ENCODE data around the gene PARD3. TPM values are rescaled to one million over a fixed set of nuclear protein-coding genes. Genes with fewer than 3 reads are reported as not detected.

PARD3 gene
- total RNA-seq, 1 donor from 2014 or later, result 0.11 TPM

- Mint-ChIP-seq H3K27ac (no peak overlapping the region), H3K27me3 (no peaks in the 10 kb centered on the region), H3K9me3 (peaks cover 2% of the 10 kb centered on the region), H3K36me3 (ENCODE audit: low read depth) (no peaks in the 10 kb centered on the region), H3K4me1 (no peaks in the 10 kb centered on the region), H3K4me3 (no peak overlapping the region)
- ATAC-seq (ENCODE audit: low read depth), result no peak
- no peak for DNase-seq
- CTCF ChIA-PET, result no interaction called here
- intact Hi-C loops (cut with micrococcal nuclease), result no loop called here
- POLR2A ChIA-PET, result no interaction called here
- TF ChIP-seq CTCF (IDR thresholded peaks at IDR 0.05), result no peak
These were observed 703.9 kb downstream of the PARD3 start for GRCh38 chr10:34111179-34111578.

- DNase-seq (no peak), ATAC-seq (ENCODE audit: low read depth) (no peak)
- ChIA-PET POLR2A (no interaction called here), CTCF (no interaction called here)
- H3K4me1 Mint-ChIP-seq, result no peaks in the 10 kb centered on the region
- intact Hi-C loops (cut with micrococcal nuclease), result no loop called here
- no peak overlapping the region for H3K27ac Mint-ChIP-seq
- no peak for TF ChIP-seq CTCF (IDR thresholded peaks at IDR 0.05)
- H3K36me3 Mint-ChIP-seq (ENCODE audit: low read depth), result no peaks in the 10 kb centered on the region
- H3K9me3 Mint-ChIP-seq, result peaks cover 2% of the 10 kb centered on the region
- no peaks in the 10 kb centered on the region for H3K27me3 Mint-ChIP-seq
- no peak overlapping the region for H3K4me3 Mint-ChIP-seq
These were observed 705.0 kb downstream of the PARD3 start for GRCh38 chr10:34109952-34110702.

- H3K4me1 Mint-ChIP-seq, result no peaks in the 10 kb centered on the region
- no peaks in the 10 kb centered on the region for H3K27me3 Mint-ChIP-seq
- TF ChIP-seq CTCF (IDR thresholded peaks at IDR 0.05), result no peak
- intact Hi-C loops (cut with micrococcal nuclease), result no loop called here
- no peak overlapping the region for H3K27ac Mint-ChIP-seq
- ATAC-seq (ENCODE audit: low read depth) (no peak), DNase-seq (no peak)
- ChIA-PET POLR2A (no interaction called here), CTCF (no interaction called here)
- H3K36me3 Mint-ChIP-seq (ENCODE audit: low read depth), result no peaks in the 10 kb centered on the region
- H3K4me3 Mint-ChIP-seq, result no peak overlapping the region
- peaks cover 2% of the 10 kb centered on the region for H3K9me3 Mint-ChIP-seq
These were observed 705.6 kb downstream of the PARD3 start for GRCh38 chr10:34109495-34109894.

GRCh38 chr10:34107626-34108516, 707.2 kb downstream of the PARD3 start:
- ChIA-PET POLR2A (no interaction called here), CTCF (no interaction called here)
- DNase-seq, result no peak
- intact Hi-C loops (cut with micrococcal nuclease), result no loop called here
- H3K9me3 Mint-ChIP-seq, result peaks cover 2% of the 10 kb centered on the region
- no peaks in the 10 kb centered on the region for H3K4me1 Mint-ChIP-seq
- no peak for ATAC-seq (ENCODE audit: low read depth)
- no peaks in the 10 kb centered on the region for H3K27me3 Mint-ChIP-seq
- H3K4me3 Mint-ChIP-seq, result no peak overlapping the region
- no peak for TF ChIP-seq CTCF (IDR thresholded peaks at IDR 0.05)
- H3K27ac Mint-ChIP-seq, result no peak overlapping the region
- no peaks in the 10 kb centered on the region for H3K36me3 Mint-ChIP-seq (ENCODE audit: low read depth)

- ChIA-PET POLR2A (no interaction called here), CTCF (no interaction called here)
- H3K4me1 Mint-ChIP-seq, result no peaks in the 10 kb centered on the region
- H3K27ac Mint-ChIP-seq, result no peak overlapping the region
- DNase-seq (no peak), ATAC-seq (ENCODE audit: low read depth) (no peak)
- no peak for TF ChIP-seq CTCF (IDR thresholded peaks at IDR 0.05)
- no peaks in the 10 kb centered on the region for H3K36me3 Mint-ChIP-seq (ENCODE audit: low read depth)
- no peaks in the 10 kb centered on the region for H3K27me3 Mint-ChIP-seq
- H3K4me3 Mint-ChIP-seq, result no peak overlapping the region
- intact Hi-C loops (cut with micrococcal nuclease), result no loop called here
- peaks cover 4% of the 10 kb centered on the region for H3K9me3 Mint-ChIP-seq
These were observed 708.7 kb downstream of the PARD3 start for GRCh38 chr10:34106356-34106885.

All from activated B cell treated with CpG ODN at 0.5 μM for 24 hours (primary cell).